GM23338 (cell line): ENCODE results near the gene STX4. TPM values are rescaled to one million over a fixed set of nuclear protein-coding genes. Genes with fewer than 3 reads are reported as not detected.

Source experiments
- ATAC-seq: fragments of 200-7000 bp; cut with Tn5 transposase; 3 replicates; pipeline ENCODE4 v1.9.1; 2020
- DNase-seq: peaks from one replicate; pipeline ENCODE4 v3.0.0-alpha.2; 2015; ENCODE audit warnings: low spot score
- H2AFZ ChIP-seq: fragments of 200-600 bp; sonication (generic); 2 replicates; pipeline ENCODE4 v1.8.0; 2016; ENCODE audit warnings: antibody characterized with exemption, mild to moderate bottlenecking, moderate library complexity
- H3F3A ChIP-seq: fragments of 200-600 bp; sonication (generic); replicated peaks from 2 replicates; pipeline ENCODE4 v1.8.0; 2017; ENCODE audit warnings: antibody characterized with exemption, mixed run types, low read depth
- H3K27ac ChIP-seq: fragments of 200-600 bp; sonication (generic); 2 replicates; pipeline ENCODE4 v1.6.1; 2016; ENCODE audit warnings: low read depth
- H3K27me3 ChIP-seq: fragments of 200-600 bp; sonication (generic); 2 replicates; pipeline ENCODE4 v1.8.0; 2016; ENCODE audit warnings: mild to moderate bottlenecking, mixed run types, moderate library complexity; ENCODE audit not compliant: insufficient read depth
- H3K36me3 ChIP-seq: fragments of 200-600 bp; sonication (generic); 2 replicates; pipeline ENCODE4 v1.8.0; 2016; ENCODE audit warnings: mild to moderate bottlenecking; ENCODE audit not compliant: insufficient read depth
- H3K4me1 ChIP-seq: fragments of 200-600 bp; sonication (generic); 2 replicates; pipeline ENCODE4 v1.8.0; 2016; ENCODE audit warnings: mild to moderate bottlenecking, moderate library complexity; ENCODE audit not compliant: insufficient read depth
- H3K4me2 ChIP-seq: fragments of 200-600 bp; sonication (generic); 2 replicates; pipeline ENCODE4 v1.7.1; 2017; ENCODE audit warnings: mixed run types
- H3K4me3 ChIP-seq: fragments of 200-600 bp; sonication (generic); 2 replicates; pipeline ENCODE4 v1.6.1; 2016; ENCODE audit warnings: mixed run types
- H3K79me2 ChIP-seq: fragments of 200-600 bp; sonication (generic); replicated peaks from 2 replicates; pipeline ENCODE4 v1.8.0; 2017; ENCODE audit warnings: mild to moderate bottlenecking; ENCODE audit not compliant: insufficient read depth
- H3K9me2 ChIP-seq: fragments of 200-600 bp; sonication (generic); 2 replicates; pipeline ENCODE4 v1.8.0; 2017; ENCODE audit not compliant: insufficient read depth
- H4K20me1 ChIP-seq: fragments of 200-600 bp; sonication (generic); replicated peaks from 2 replicates; pipeline ENCODE4 v1.8.0; 2017; ENCODE audit warnings: mild to moderate bottlenecking; ENCODE audit not compliant: insufficient read depth
- H3K27ac Mint-ChIP-seq: 2 replicates; pipeline ENCODE4 v1.8.0; 2020; ENCODE audit warnings: inconsistent platforms, mild to moderate bottlenecking, moderate library complexity, mixed read lengths
- H3K27me3 Mint-ChIP-seq: 3 replicates; pipeline ENCODE4 v1.8.0; 2022; ENCODE audit warnings: low read depth, mild to moderate bottlenecking, moderate library complexity, mixed read lengths, inconsistent platforms; ENCODE audit not compliant: insufficient read depth, poor library complexity
- H3K36me3 Mint-ChIP-seq: 3 replicates; pipeline ENCODE4 v1.8.0; 2021; ENCODE audit warnings: low read depth, mild to moderate bottlenecking, inconsistent platforms, moderate library complexity, mixed read lengths
- H3K4me1 Mint-ChIP-seq: 3 replicates; pipeline ENCODE4 v1.8.0; 2020; ENCODE audit warnings: mild to moderate bottlenecking, inconsistent platforms, mixed read lengths
- H3K4me3 Mint-ChIP-seq: 3 replicates; pipeline ENCODE4 v1.8.0; 2021; ENCODE audit warnings: moderate library complexity, mild to moderate bottlenecking, inconsistent platforms, mixed read lengths
- H3K9me3 Mint-ChIP-seq: 3 replicates; pipeline ENCODE4 v1.8.0; 2020; ENCODE audit warnings: moderate library complexity, mild to moderate bottlenecking, inconsistent platforms, mixed read lengths
- CREB1 ChIP-seq: fragments of 250-450 bp; sonication (Bioruptor Pico); IDR thresholded peaks from 2 replicates; pipeline ENCODE4 v1.5.0; 2020; ENCODE audit warnings: low read depth, mild to moderate bottlenecking, moderate library complexity
- CTCF ChIP-seq, 2 experiments: fragments of 200-600 bp in 1 of 2; sonication (generic) in 1 of 2; conservative IDR thresholded peaks; 2 replicates each; pipeline versions ENCODE4 v1.5.1 to v1.6.1; 2016 to 2017; ENCODE audit warnings: antibody characterized with exemption in 2 of 2, low read depth in 2 of 2, mild to moderate bottlenecking in 2 of 2, moderate library complexity in 1 of 2
- ETS1 ChIP-seq: IDR thresholded peaks from 2 replicates; pipeline ENCODE4 v1.6.1; 2016; ENCODE audit warnings: antibody characterized with exemption
- EZH2phosphoT487 ChIP-seq: fragments of 200-600 bp; sonication (generic); IDR thresholded peaks from one replicate; pipeline ENCODE4 v1.8.1; 2018; ENCODE audit warnings: antibody characterized with exemption; ENCODE audit not compliant: unreplicated experiment
- JUNB ChIP-seq: IDR thresholded peaks from one replicate; pipeline ENCODE4 v1.6.1; 2016; ENCODE audit warnings: antibody characterized with exemption; ENCODE audit not compliant: unreplicated experiment
- NANOG ChIP-seq: IDR thresholded peaks from 2 replicates; pipeline ENCODE4 v1.6.1; 2016; ENCODE audit warnings: antibody characterized with exemption, borderline replicate concordance
- POLR2AphosphoS5 ChIP-seq: IDR thresholded peaks from 2 replicates; pipeline ENCODE4 v1.6.1; 2016; ENCODE audit warnings: antibody characterized with exemption, low read depth
- REST ChIP-seq: IDR thresholded peaks from one replicate; pipeline ENCODE4 v1.6.1; 2018; ENCODE audit warnings: antibody characterized with exemption; ENCODE audit not compliant: unreplicated experiment
- STAT1 ChIP-seq: IDR thresholded peaks from one replicate; pipeline ENCODE4 v1.6.1; 2016; ENCODE audit warnings: antibody characterized with exemption; ENCODE audit not compliant: unreplicated experiment
- ZNF114 ChIP-seq: fragments of 250-450 bp; sonication (Bioruptor Pico); IDR thresholded peaks from 2 replicates; pipeline ENCODE4 v1.5.0; 2020; ENCODE audit warnings: mild to moderate bottlenecking, moderate library complexity
- polyA plus RNA-seq: library from polyadenylated mRNA; unstranded; fragments of >200 nt; fragmentation: Nextera tagmentation; extraction: Ambion mirVana; gene quantifications from 2 replicates; pipeline ENCODE4 v1.2.1, GENCODE V29; 2016
- total RNA-seq: library from RNA; depleted of rRNA; stranded (reverse); fragments of >200 nt; shearing (Covaris generic); gene quantifications from 2 replicates; pipeline ENCODE4 v1.2.3, GENCODE V29; 2014

Gene STX4
- total and polyA plus RNA-seq, 2 experiments from 2014 or later: 13.0 to 39.3 TPM

GRCh38 chr16:31000671-31001382 is 32.5 kb upstream of the STX4 start (continued):
- TF ChIP-seq REST (no peak), CTCF (conservative IDR thresholded peaks at IDR 0.05; ENCODE audit: low read depth in 2 of 2) (no peak), POLR2AphosphoS5 (no peak), ETS1 (no peak), ZNF114 (CRISPR knock-in tag) (no peak), NANOG (no peak), STAT1 (no peak), CREB1 (CRISPR knock-in tag) (no peak), JUNB (no peak)

- Histone ChIP-seq H3K27me3 (no peaks in the 10 kb centered on the region), H3K79me2 (peaks cover 5% of the 10 kb centered on the region), H3K36me3 (no peaks in the 10 kb centered on the region; the same call in 1 of the 2 replicates), H4K20me1 (no peaks in the 10 kb centered on the region), H3K9me2 (no peaks in the 10 kb centered on the region), H3K4me2 (no peak overlapping the region), H3K27ac (no peak overlapping the region), H3F3A (peaks cover 3% of the 10 kb centered on the region; the same call in 1 of the 2 replicates), H3K4me3 (no peak overlapping the region), H2AFZ (no peak overlapping the region), H3K4me1 (peaks cover 9% of the 10 kb centered on the region; the same call in 1 of the 2 replicates)
- no peak for DNase-seq
- TF ChIP-seq EZH2phosphoT487 (no peak), JUNB (no peak)
- Mint-ChIP-seq H3K27me3 (peaks cover 23% of the 10 kb centered on the region), H3K27ac (no peak overlapping the region), H3K9me3 (no peaks in the 10 kb centered on the region), H3K36me3 (no peaks in the 10 kb centered on the region; the same call in 2 of the 3 replicates), H3K4me1 (peaks cover 15% of the 10 kb centered on the region), H3K4me3 (no peak overlapping the region)
- no peak for ATAC-seq
Measured at GRCh38 chr16:31001507-31002249, 31.7 kb upstream of the STX4 start.
